SIG-M5 treated with dmso at 0.1 percent for 504 hours (cell line): ENCODE measurements around the gene CORO6.

Experiments used
- DNase-seq: peaks from one replicate; lab custom pipeline; 2025; ENCODE audit not compliant: unreplicated experiment; lab: John Stamatoyannopoulos, UW

CORO6 gene

GRCh38 chr17:29578626-29579485 is 43.9 kb downstream of the CORO6 start:
- no peak for DNase-seq

GRCh38 chr17:29577385-29578211 is 45.1 kb downstream of the CORO6 start:
- DNase-seq, result no peak

DNA sequence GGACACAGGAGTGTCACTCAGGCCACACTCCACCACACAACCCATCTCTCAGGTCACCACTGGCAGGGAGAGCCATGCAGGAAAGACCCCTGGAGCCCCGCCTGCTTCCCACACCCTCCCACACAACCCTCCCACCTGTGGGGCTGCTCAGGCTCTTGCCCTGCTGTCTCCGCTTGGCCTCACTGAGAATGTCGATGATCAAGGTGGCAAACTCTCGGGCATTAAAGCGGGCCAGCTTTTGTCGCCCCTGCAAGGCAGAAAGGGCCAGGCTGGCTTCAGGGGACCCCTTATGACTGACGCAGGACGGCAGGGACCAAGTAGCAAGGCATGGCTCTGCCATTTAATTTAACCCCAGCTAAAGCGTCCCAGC is 45.7 kb downstream of the CORO6 start:
- DNase-seq, result no peak

DNA sequence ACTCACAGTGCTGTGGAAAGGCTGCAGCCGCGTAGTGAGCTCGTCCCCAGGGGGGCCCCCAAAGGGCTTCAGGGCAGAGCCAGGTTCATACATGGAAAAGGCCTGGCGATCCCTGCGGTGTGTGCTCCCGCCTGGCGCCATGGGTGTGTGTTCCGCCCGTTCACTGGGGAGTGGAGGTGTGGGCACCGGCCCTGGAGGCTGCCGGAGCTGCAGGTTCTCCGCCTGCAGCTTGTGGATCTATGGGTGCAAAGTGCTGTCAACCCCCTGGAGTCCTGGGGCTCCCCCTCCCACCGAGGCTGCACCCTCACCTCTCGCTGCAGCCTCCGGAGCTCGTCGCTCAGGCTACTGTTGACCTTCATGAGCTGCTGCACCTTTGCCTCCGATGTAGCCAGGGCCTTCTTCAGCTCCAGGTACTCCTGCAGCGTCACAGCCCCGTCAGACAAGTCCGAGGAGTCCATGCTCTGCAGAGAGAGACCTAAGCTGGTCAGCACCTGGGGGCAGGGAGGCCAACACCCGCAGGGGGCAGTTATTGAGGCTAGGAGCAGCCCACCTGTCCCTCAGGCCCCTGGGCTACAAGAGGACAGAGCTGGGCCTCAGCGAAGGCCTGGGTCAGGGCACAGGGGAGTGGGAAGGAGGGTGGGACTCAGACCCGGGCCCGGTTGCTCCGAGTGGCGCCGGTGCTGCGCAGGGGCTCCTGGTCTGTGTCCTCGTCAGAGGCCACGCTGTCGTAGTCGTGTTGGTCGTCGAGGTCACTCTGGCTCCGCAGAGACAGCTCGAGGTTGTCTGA is 46.3 kb downstream of the CORO6 start:
- no peak for DNase-seq

DNA sequence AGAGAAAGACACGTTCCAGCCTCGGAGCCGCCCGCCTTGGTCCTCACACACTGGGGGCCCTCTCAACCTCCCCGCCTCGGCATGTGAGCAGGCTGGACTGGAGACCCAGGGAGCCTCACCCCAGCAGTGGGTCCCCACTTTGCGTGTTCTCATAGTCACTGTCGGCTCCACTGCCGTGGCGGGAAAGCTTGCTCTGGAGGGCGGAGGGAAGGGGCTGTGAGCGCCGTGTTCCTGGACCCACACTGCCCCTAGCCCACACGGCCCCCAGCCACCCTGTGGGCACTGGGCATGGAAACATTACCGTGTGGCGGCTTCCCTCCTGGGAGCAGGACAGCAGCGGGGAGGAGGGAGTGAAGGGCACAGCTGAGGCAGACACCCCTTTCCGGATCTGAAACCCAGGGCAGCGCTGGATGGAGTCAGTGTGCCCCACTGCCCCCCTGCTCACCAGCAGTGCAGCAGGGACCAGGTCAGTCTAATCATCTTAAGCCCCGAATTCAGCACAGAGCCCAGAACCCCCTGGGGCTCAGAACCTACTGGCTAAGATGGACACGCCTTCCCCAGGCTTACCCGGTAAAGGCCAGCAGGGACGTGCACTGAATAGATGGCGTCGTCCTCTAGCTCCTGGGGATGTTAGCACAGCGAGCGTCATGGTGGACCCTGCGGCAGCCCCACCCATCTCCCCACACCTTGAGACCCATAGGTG is 47.0 kb downstream of the CORO6 start:
- no peak for DNase-seq

DNA sequence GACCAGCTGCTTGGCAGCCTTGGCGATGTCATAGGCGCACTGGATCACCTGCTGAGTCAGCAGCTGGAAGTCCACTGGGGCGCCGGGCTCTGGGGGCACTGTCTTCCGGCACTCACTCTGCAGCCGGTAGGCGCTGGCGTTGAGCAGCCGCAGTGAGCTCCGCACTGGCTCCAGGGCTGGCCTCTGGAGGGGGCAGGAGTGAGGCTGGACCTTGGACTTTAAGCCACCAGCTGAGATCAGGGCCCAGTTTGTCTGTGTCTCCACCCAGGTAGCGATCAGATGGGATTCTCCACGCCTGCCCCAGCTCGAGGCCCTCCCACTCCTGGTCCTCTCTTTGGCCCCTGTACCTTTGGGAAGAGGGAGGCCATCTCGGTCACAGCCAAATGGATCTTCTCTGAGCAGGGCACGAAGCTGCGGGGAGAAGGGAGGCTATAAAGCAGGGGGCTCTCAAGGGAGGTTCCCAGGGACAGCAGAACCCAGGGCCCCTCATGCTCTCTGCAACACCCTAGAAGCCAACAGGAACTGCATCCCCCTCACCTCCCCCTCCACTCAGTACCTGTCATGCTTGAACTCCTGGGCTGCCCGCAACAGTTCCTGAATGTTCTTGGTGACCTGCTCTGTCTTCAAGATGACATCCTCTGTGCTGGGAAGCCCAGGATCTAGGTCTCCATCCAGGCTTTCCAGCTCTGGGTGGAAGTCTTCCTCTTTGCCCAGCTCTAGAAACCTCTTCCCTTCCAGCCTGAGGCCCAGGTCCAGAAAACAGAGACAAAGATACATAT is 47.8 kb downstream of the CORO6 start:
- DNase-seq, result no peak

GRCh38 chr17:29573871-29574731 is 48.6 kb downstream of the CORO6 start:
- DNase-seq, result no peak

- DNase-seq, result no peak
Observed at GRCh38 chr17:29573558-29573869, 49.2 kb downstream of the CORO6 start.

- DNase-seq, result no peak
Observed at GRCh38 chr17:29572691-29573557, 49.8 kb downstream of the CORO6 start.

DNA sequence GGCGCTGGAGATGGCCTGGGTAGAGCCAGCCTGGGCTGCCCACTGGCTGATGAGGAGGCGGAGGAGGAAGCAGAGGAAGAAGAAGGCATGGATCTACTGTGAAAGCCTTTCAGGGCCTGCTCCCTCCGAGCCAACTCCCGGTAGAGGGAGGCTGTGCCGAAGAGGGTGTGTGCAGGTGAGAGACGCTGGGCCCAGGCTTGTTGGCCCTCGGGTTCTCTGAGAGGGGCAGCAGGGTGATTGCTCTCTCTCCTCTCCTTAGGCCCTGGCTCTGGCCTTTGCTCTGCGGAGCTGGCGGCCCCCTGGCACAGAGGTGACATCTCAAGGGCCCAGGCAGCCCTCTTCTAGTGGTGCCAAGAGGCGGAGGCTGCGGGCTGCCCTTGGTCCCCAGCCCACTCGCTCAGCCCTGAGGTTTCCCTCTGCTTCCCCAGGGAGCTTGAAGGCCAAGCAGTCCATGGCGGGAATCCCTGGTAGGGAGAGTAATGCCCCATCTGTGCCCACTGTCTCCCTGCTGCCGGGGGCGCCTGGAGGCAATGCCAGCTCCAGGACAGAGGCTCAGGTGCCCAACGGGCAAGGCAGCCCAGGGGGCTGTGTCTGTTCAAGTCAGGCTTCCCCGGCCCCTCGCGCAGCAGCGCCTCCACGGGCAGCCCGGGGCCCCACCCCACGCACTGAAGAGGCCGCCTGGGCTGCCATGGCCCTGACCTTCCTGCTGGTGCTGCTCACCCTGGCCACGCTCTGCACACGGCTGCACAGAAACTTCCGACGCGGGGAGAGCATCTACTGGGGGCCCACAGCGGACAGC is 50.6 kb downstream of the CORO6 start:
- DNase-seq, result no peak

GRCh38 chr17:29571486-29571882 is 51.2 kb downstream of the CORO6 start:
- DNase-seq, result no peak

DNA sequence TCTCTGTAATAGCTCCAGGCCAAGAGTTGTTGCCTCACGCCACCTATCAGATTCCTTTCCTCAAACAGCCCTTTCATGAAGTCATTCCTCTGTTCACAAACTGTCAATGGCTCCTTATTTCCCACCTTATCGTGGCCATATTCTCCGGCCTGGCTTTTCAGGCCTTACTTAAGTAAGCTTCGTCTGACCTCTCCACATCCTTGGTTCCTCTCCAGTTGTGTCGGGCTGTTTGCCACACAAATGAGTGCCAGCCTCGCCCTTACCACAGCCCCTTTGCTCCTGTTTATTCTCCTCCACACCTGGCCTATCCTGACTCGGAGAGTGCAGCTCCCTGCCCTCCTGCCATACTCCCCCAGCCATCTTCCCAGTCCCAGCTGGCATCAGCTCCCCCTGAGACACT is 52.2 kb downstream of the CORO6 start:
- DNase-seq, result no peak

GRCh38 chr17:29569245-29569950 is 53.3 kb downstream of the CORO6 start:
- no peak for DNase-seq

GRCh38 chr17:29568331-29569244 is 54.1 kb downstream of the CORO6 start, which contains the start of gene TP53I13:
TSS of gene TP53I13 (plus strand) at chr17:29568701. CDS start at chr17:29568759, 58 bp downstream.
- peak; percentile 88 for DNase-seq

GRCh38 chr17:29567554-29568330 is 55.0 kb downstream of the CORO6 start:
- peak; percentile 67 for DNase-seq
